Uterine smooth muscle cell (primary cell): ENCODE results near the gene TRAK2. TPM values are rescaled to one million over a fixed set of nuclear protein-coding genes. Genes with fewer than 3 reads are reported as not detected.

Experiments
- total RNA-seq: library from RNA; depleted of rRNA; stranded (reverse); fragments of >200 nt; gene quantifications from 2 replicates; pipeline ENCODE4 v1.2.3, GENCODE V29; 2014

Gene TRAK2
- total RNA-seq, result 63.4 and 68.9 TPM in 2 replicates

GRCh38 chr2:201451292-201452057, at the start of gene TRAK2, which contains the start of gene STRADB:
TRAK2 (minus strand) TSS chr2:201451458; CDS start chr2:201420507, 30,951 bp downstream.
STRADB (plus strand) TSS chr2:201451740; CDS start chr2:201454841, 3,101 bp downstream.

GRCh38 chr2:201357221-201357620, 94.0 kb downstream of the TRAK2 start, which contains the start of gene FLACC1:
FLACC1 (minus strand) TSS chr2:201357345; CDS start chr2:201351404, 5,941 bp downstream.

Other genes starting within 250 kb of the TRAK2 start
- 30.1 and 30.4 TPM in 2 replicates for gene CASP8, start 190.9 kb downstream of the TRAK2 start, total RNA-seq
- gene FLACC1, start 94.1 kb downstream of the TRAK2 start, total RNA-seq, result 1.4 and 2.0 TPM in 2 replicates
- gene STRADB, start 282 bp upstream of the TRAK2 start, total RNA-seq, result 56.7 and 57.8 TPM in 2 replicates
- 37.7 and 44.3 TPM in 2 replicates for gene TMEM237, start 192.0 kb upstream of the TRAK2 start, total RNA-seq
- 2.0 and 4.0 TPM in 2 replicates for gene MPP4, start 247.2 kb upstream of the TRAK2 start, total RNA-seq